HUES64 (cell line): ENCODE measurements around the gene ICE1.

Experiments
- H3K27ac ChIP-seq: 2 replicates; pipeline ENCODE4 v1.7.0; 2013; ENCODE audit warnings: low read depth, low read length, inconsistent platforms
- H3K27me3 ChIP-seq: 2 replicates; pipeline ENCODE4 v1.6.1; 2013; ENCODE audit warnings: mild to moderate bottlenecking, low read length; ENCODE audit not compliant: insufficient read depth
- H3K36me3 ChIP-seq: 2 replicates; pipeline ENCODE4 v1.6.1; 2013; ENCODE audit warnings: mild to moderate bottlenecking, low read length; ENCODE audit not compliant: insufficient read depth
- H3K4me1 ChIP-seq: 2 replicates; pipeline ENCODE4 v1.6.1; 2013; ENCODE audit warnings: mild to moderate bottlenecking, low read length, moderate library complexity; ENCODE audit not compliant: insufficient read depth
- H3K4me3 ChIP-seq: 2 replicates; pipeline ENCODE4 v1.5.1; 2013; ENCODE audit warnings: mild to moderate bottlenecking, low read length, moderate library complexity
- H3K9ac ChIP-seq: 2 replicates; pipeline ENCODE4 v1.6.1; 2013; ENCODE audit warnings: mild to moderate bottlenecking, low read depth, low read length
- H3K9me3 ChIP-seq: 2 replicates; pipeline ENCODE4 v1.6.1; 2013; ENCODE audit warnings: low read depth, low read length; ENCODE audit not compliant: insufficient read depth
- WGBS: fragments of 150-250, 120-280 bp; methylation state at CpG from one replicate; pipeline ENCODE4 v1.1.7; 2013; ENCODE audit warnings: missing lambda C conversion rate; 5-methylcytosine and 5-hydroxymethylcytosine counted together

The ICE1 gene

GRCh38 chr5:5522336-5522735, 99.9 kb downstream of the ICE1 start:
- Histone ChIP-seq H3K27me3 (no peaks in the 10 kb centered on the region), H3K27ac (peak overlapping the region; percentile 86), H3K4me3 (no peak overlapping the region), H3K9me3 (no peaks in the 10 kb centered on the region), H3K36me3 (no peaks in the 10 kb centered on the region), H3K4me1 (peaks cover 21% of the 10 kb centered on the region), H3K9ac (no peak overlapping the region)
- 31% methylated on average over 2 of the region's 2 CpGs for WGBS

DNA sequence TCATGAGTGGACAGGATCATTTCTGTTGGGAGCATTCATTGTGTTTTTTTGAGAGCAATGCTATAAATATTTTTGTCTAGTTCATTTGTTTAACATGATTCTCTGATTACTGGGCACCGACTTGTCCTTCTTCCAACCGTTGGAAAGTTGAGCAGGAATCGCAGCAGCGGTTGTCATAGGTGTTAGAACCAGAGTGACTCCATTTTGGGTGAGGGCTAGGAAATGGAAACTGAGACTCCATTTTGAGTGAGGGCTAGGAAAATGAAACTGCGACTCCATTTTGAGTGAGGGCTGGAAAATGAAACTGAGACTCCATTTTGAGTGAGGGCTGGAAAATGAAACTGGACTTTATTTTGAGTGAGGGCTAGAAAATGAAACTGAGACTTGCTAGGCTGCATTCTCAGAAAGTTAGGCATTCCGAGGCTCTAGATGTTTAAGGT, 100.6 kb downstream of the ICE1 start:
- no peaks in the 10 kb centered on the region for H3K36me3 ChIP-seq
- H3K27ac ChIP-seq, result no peak overlapping the region
- H3K9me3 ChIP-seq, result no peaks in the 10 kb centered on the region
- H3K27me3 ChIP-seq, result no peaks in the 10 kb centered on the region
- WGBS, result 93% methylated on average over 6 of the region's 6 CpGs
- no peak overlapping the region for H3K4me3 ChIP-seq
- H3K9ac ChIP-seq, result no peak overlapping the region
- peaks cover 21% of the 10 kb centered on the region for H3K4me1 ChIP-seq

- 94% methylated on average over 3 of the region's 3 CpGs for WGBS
- H3K36me3 ChIP-seq, result no peaks in the 10 kb centered on the region
- no peak overlapping the region for H3K9ac ChIP-seq
- H3K9me3 ChIP-seq, result 0 out of 2 replicates have a peak, but pooled peaks cover 4% of the 10 kb centered on the region
- H3K4me1 ChIP-seq, result peaks cover 21% of the 10 kb centered on the region
- no peak overlapping the region for H3K4me3 ChIP-seq
- no peak overlapping the region for H3K27ac ChIP-seq
- no peaks in the 10 kb centered on the region for H3K27me3 ChIP-seq
Observed at GRCh38 chr5:5524327-5524726, 101.8 kb downstream of the ICE1 start.

DNA sequence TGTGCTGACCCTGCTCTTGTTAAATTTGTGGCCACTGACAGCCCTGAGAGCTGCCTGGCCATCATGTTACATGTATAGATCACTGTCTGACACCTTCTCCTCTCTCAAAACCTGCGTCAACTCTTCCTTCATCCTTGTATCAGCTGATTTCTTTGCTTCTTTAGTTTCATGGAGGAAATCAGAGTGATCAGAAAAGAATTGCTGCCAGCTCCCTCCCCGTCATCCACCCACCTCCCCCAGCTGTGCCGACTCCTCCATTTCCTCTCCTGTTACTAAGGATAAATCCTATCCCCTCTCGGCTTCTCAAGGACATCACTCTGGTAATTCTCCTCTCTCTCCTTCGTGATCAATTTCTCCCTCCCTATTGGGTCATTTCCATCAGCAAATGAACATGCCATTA, 108.9 kb downstream of the ICE1 start:
- Histone ChIP-seq H3K4me1 (peaks cover 2% of the 10 kb centered on the region; the same call in 1 of the 2 replicates), H3K27me3 (no peaks in the 10 kb centered on the region), H3K9me3 (0 out of 2 replicates have a peak, but pooled peaks cover 4% of the 10 kb centered on the region), H3K9ac (no peak overlapping the region), H3K36me3 (no peaks in the 10 kb centered on the region), H3K4me3 (no peak overlapping the region), H3K27ac (no peak overlapping the region)
- WGBS, result 84% methylated on average over 5 of the region's 5 CpGs

GRCh38 chr5:5532306-5533076, 110.0 kb downstream of the ICE1 start:
- no peaks in the 10 kb centered on the region for H3K36me3 ChIP-seq
- H3K9me3 ChIP-seq, result 0 out of 2 replicates have a peak, but pooled peaks cover 4% of the 10 kb centered on the region
- H3K27ac ChIP-seq, result no peak overlapping the region
- H3K27me3 ChIP-seq, result no peaks in the 10 kb centered on the region
- peaks cover 3% of the 10 kb centered on the region; the same call in 1 of the 2 replicates for H3K4me1 ChIP-seq
- no peak overlapping the region for H3K4me3 ChIP-seq
- 96% methylated on average over 13 of the region's 13 CpGs for WGBS
- H3K9ac ChIP-seq, result no peak overlapping the region

- H3K9me3 ChIP-seq, result 0 out of 2 replicates have a peak, but pooled peaks cover 1% of the 10 kb centered on the region
- WGBS, result 82% methylated on average over 9 of the region's 9 CpGs
- H3K27ac ChIP-seq, result no peak overlapping the region
- H3K9ac ChIP-seq, result no peak overlapping the region
- no peaks in the 10 kb centered on the region for H3K27me3 ChIP-seq
- peaks cover 3% of the 10 kb centered on the region; the same call in 1 of the 2 replicates for H3K4me1 ChIP-seq
- H3K4me3 ChIP-seq, result no peak overlapping the region
- H3K36me3 ChIP-seq, result no peaks in the 10 kb centered on the region
Observed at GRCh38 chr5:5533927-5534326, 111.5 kb downstream of the ICE1 start.

- Histone ChIP-seq H3K9ac (no peak overlapping the region), H3K4me3 (no peak overlapping the region), H3K27ac (no peak overlapping the region), H3K27me3 (no peaks in the 10 kb centered on the region), H3K9me3 (no peaks in the 10 kb centered on the region), H3K4me1 (peaks cover 3% of the 10 kb centered on the region; the same call in 1 of the 2 replicates), H3K36me3 (no peaks in the 10 kb centered on the region)
- 96% methylated on average over 4 of the region's 4 CpGs for WGBS
Observed at GRCh38 chr5:5534333-5534732, 111.9 kb downstream of the ICE1 start.

DNA sequence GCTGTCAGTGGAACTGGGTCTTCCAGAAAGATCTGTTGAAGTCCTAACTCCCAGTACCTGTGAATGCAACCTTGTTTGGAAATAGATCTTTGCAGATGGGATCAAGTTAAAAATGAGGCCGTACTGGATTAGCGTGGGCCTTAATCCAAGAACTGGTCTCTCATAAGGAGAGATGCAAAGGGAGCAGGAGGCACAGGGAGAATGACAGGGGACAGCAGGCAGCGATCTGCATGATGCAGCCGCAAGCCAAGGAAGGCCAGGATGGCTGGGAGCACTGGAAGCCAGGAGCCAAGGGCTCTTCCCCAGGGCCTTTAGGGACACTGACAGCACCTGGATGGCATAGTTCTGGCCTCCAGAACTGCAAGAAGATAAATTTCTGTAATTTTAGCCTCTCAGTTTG, 114.4 kb downstream of the ICE1 start:
- Histone ChIP-seq H3K4me1 (peaks cover 3% of the 10 kb centered on the region; the same call in 1 of the 2 replicates), H3K27me3 (no peaks in the 10 kb centered on the region), H3K27ac (no peak overlapping the region), H3K9ac (no peak overlapping the region), H3K36me3 (no peaks in the 10 kb centered on the region), H3K9me3 (no peaks in the 10 kb centered on the region), H3K4me3 (no peak overlapping the region)
- WGBS, result 91% methylated on average over 4 of the region's 4 CpGs

DNA sequence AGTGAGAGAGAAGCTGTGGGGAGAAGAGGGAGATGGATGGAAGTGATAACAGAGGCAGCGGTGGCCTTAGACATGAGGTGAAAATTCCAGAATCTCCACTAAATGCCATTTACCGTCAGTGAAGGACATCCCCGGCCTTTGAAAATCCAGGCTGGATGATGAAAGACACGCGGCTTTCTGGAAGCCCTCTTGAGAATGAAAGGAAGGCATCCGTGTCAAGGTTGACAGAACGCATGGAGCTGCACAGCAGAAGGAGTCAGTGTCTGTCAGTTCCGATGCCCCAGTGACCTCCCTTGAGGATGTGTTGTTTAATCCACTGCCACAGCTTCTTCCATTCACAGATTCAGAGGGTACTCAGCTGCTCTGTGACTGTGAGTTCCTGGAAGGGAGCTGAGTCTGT, 114.9 kb downstream of the ICE1 start:
- no peaks in the 10 kb centered on the region for H3K36me3 ChIP-seq
- H3K27ac ChIP-seq, result no peak overlapping the region
- no peak overlapping the region for H3K4me3 ChIP-seq
- no peaks in the 10 kb centered on the region for H3K9me3 ChIP-seq
- H3K9ac ChIP-seq, result no peak overlapping the region
- H3K4me1 ChIP-seq, result peaks cover 5% of the 10 kb centered on the region; the same call in 1 of the 2 replicates
- 96% methylated on average over 8 of the region's 8 CpGs for WGBS
- no peaks in the 10 kb centered on the region for H3K27me3 ChIP-seq

DNA sequence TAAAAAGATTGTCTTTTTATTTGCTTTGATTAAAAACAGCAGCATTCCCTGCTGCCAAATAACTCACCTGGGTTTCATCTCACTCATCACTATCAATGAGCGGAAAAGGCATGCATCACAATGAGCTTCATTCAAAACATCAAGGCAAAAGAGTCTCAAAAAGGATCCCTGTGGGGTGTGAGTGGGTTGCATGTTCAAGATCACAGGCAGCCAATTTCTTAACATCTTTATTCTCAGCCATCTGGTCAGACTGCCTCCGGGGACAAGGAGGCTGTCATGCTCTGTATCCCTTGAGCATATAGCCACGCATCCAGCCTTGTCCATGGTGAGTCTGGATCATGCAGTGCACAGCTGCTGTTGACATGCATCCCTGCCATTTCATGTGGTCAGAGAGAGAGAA, 117.1 kb downstream of the ICE1 start:
- H3K9me3 ChIP-seq, result no peaks in the 10 kb centered on the region
- no peak overlapping the region for H3K4me3 ChIP-seq
- no peak overlapping the region for H3K9ac ChIP-seq
- WGBS, result 51% methylated on average over 3 of the region's 3 CpGs
- no peaks in the 10 kb centered on the region for H3K27me3 ChIP-seq
- no peaks in the 10 kb centered on the region for H3K36me3 ChIP-seq
- H3K27ac ChIP-seq, result no peak overlapping the region
- peaks cover 19% of the 10 kb centered on the region for H3K4me1 ChIP-seq
